NCI-H128 (cell line): ENCODE data around the gene CDR2L.
"Not testable (repeated sequence)": the region's sequence is repeated elsewhere in the genome, so short reads cannot be mapped to it uniquely, and the experiment has no call there.

ENCODE experiments used
- DNase-seq: peaks from one replicate; lab custom pipeline; 2025; ENCODE audit not compliant: unreplicated experiment; lab: John Stamatoyannopoulos, UW

CDR2L gene

GRCh38 chr17:74959826-74960515, 27.5 kb upstream of the CDR2L start:
- no peak for DNase-seq

- DNase-seq: no peak
These were observed 26.7 kb upstream of the CDR2L start for GRCh38 chr17:74960570-74961342.

- DNase-seq: peak; percentile 76
These were observed 25.6 kb upstream of the CDR2L start for GRCh38 chr17:74961657-74962350.

GRCh38 chr17:74962622-74963394, 24.6 kb upstream of the CDR2L start:
- DNase-seq: no peak

- DNase-seq: no peak
These were observed 23.8 kb upstream of the CDR2L start for GRCh38 chr17:74963656-74964055.

GRCh38 chr17:74964246-74964761, 23.1 kb upstream of the CDR2L start:
- no peak for DNase-seq

- no peak for DNase-seq
These were observed 22.3 kb upstream of the CDR2L start for GRCh38 chr17:74964988-74965622.

- no peak for DNase-seq
These were observed 19.1 kb upstream of the CDR2L start for GRCh38 chr17:74968361-74968780.

- DNase-seq: not testable (repeated sequence)
These were observed 17.9 kb upstream of the CDR2L start for GRCh38 chr17:74969501-74969900.

- no peak for DNase-seq
These were observed 17.0 kb upstream of the CDR2L start for GRCh38 chr17:74970395-74970794.

- DNase-seq: no peak
These were observed 16.2 kb upstream of the CDR2L start for GRCh38 chr17:74971069-74971841.

- no peak for DNase-seq
These were observed 15.7 kb upstream of the CDR2L start for GRCh38 chr17:74971842-74972106.

- peak; percentile 19 for DNase-seq
These were observed 15.1 kb upstream of the CDR2L start, which contains the start of gene HID1 for GRCh38 chr17:74972107-74972972. HID1 (minus strand) TSS chr17:74972759; CDS start chr17:74972656, 103 bp downstream.

- DNase-seq: no peak
These were observed 14.5 kb upstream of the CDR2L start for GRCh38 chr17:74972973-74973328.

GRCh38 chr17:74975943-74976342, 11.5 kb upstream of the CDR2L start:
- DNase-seq: no peak

- no peak for DNase-seq
These were observed 9.6 kb upstream of the CDR2L start for GRCh38 chr17:74977802-74978201.

GRCh38 chr17:74978240-74978639, 9.2 kb upstream of the CDR2L start:
- DNase-seq: no peak

- DNase-seq: no peak
These were observed 7.9 kb upstream of the CDR2L start for GRCh38 chr17:74979408-74980146.
